Measurements from ENCODE around the gene THUMPD1. TPM values are rescaled to one million over a fixed set of nuclear protein-coding genes. Genes with fewer than 3 reads are reported as not detected.

The THUMPD1 gene
- total and polyA plus RNA-seq, 2 of the 4 experiments (the other 2 are of a cell fraction), result 34.5 to 109 TPM

- TF ChIP-seq FOS (IDR thresholded peaks at IDR 0.05; ENCODE audit: low read depth, low read length), result no peak
- no peak for TF ChIP-seq RAD21 (IDR thresholded peaks at IDR 0.05; ENCODE audit: low read length)
- TF ChIP-seq ELK1 (IDR thresholded peaks at IDR 0.05; ENCODE audit: borderline replicate concordance, low read depth, low read length), result no peak
- no peak for TF ChIP-seq RCOR1 (IDR thresholded peaks at IDR 0.05; ENCODE audit: insufficient replicate concordance, low read length)
- no peak for TF ChIP-seq POLR2A (IDR thresholded peaks at IDR 0.05; ENCODE audit: low read depth, low read length)
- no peak for TF ChIP-seq CTCF (conservative IDR thresholded peaks at IDR 0.05; ENCODE audit: low read depth, low read length)
- TF ChIP-seq BHLHE40 (IDR thresholded peaks at IDR 0.05; ENCODE audit: low read depth, low read length), result no peak
- TF ChIP-seq CHD1 (IDR thresholded peaks at IDR 0.05; ENCODE audit: low read depth, low read length), result no peak
- no peak for TF ChIP-seq MXI1 (IDR thresholded peaks at IDR 0.05; ENCODE audit: borderline replicate concordance, low read depth, low read length)
- no peak for TF ChIP-seq MAZ (IDR thresholded peaks at IDR 0.05; ENCODE audit: borderline replicate concordance, low read depth, low read length)
- no peak for TF ChIP-seq RFX5 (IDR thresholded peaks at IDR 0.05; ENCODE audit: low read depth, low read length)
- TF ChIP-seq CEBPB (IDR thresholded peaks at IDR 0.05; ENCODE audit: low read depth, low read length), result no peak
- no peak overlapping the region for H3K9ac ChIP-seq (ENCODE audit: low read depth, low read length)
- H4K20me1 ChIP-seq (ENCODE audit: insufficient read depth, low read length), result no peaks in the 10 kb centered on the region
- no peak overlapping the region for H3K4me3 ChIP-seq (ENCODE audit: insufficient read depth, low read depth, low read length)
- H3K79me1 ChIP-seq (ENCODE audit: low read depth in 1 of 2, low read length in 2 of 2), result no peaks in the 10 kb centered on the region
- H3K4me2 ChIP-seq (ENCODE audit: low read depth, low read length), result no peak overlapping the region
- H3K36me3 ChIP-seq (ENCODE audit: control insufficient read depth, insufficient read depth, low read length), result no peaks in the 10 kb centered on the region
- H3K56ac ChIP-seq (ENCODE audit: extremely low read depth, insufficient read depth, low read length), result no peak overlapping the region
- dilution Hi-C loops (cut with HindIII; ENCODE audit: low sequenced_read_pairs, unreplicated experiment) (no loop called here), in situ Hi-C loops (cut with MboI; ENCODE audit: low sequenced_read_pairs) (no loop called here), intact Hi-C loops (cut with micrococcal nuclease) (no loop called here)
- no peaks in the 10 kb centered on the region for H3K4me1 ChIP-seq (ENCODE audit: control insufficient read depth, insufficient read depth, low read length)
- ATAC-seq (ENCODE audit: low read depth), result no peak
- no peak overlapping the region for H4K91ac ChIP-seq (ENCODE audit: insufficient read depth, low read depth, low read length)
- H2AK9ac ChIP-seq (replicated peaks; ENCODE audit: low read depth, low read length, poor library complexity), result no peak overlapping the region
- H2BK20ac ChIP-seq (ENCODE audit: low read depth, low read length), result no peak overlapping the region
- DNase-seq, result no peak
- no peak overlapping the region for H4K5ac ChIP-seq (ENCODE audit: low read depth, low read length)
- no peaks in the 10 kb centered on the region for H3K9me1 ChIP-seq (ENCODE audit: insufficient read depth, low read length)
- H2BK120ac ChIP-seq (ENCODE audit: low read depth, low read length), result no peak overlapping the region
- CTCF ChIA-PET, result no interaction called here
- POLR2A ChIA-PET (ENCODE audit: unreplicated experiment), result no interaction called here
- no peak overlapping the region for H2AFZ ChIP-seq (replicated peaks; ENCODE audit: low read length, poor library complexity)
- no peak overlapping the region for H3K27ac ChIP-seq (ENCODE audit: insufficient read depth, low read length)
- H3K9me3 ChIP-seq (ENCODE audit: control insufficient read depth, insufficient read depth, low read length), result no peaks in the 10 kb centered on the region
- BruUV-seq (replicated peaks), result no TSS peak
- no peak overlapping the region for H2AK5ac ChIP-seq (ENCODE audit: low read depth, low read length)
- H3K4ac ChIP-seq (ENCODE audit: low read depth, low read length), result no peak overlapping the region
- H4K8ac ChIP-seq (ENCODE audit: low read depth in 2 of 2, low read length in 2 of 2), result no peak overlapping the region
- H3K27me3 ChIP-seq (ENCODE audit: control insufficient read depth, insufficient read depth, low read length), result no peaks in the 10 kb centered on the region
- no peak overlapping the region for H3K18ac ChIP-seq (ENCODE audit: low read depth, low read length)
- no peak overlapping the region for H3K14ac ChIP-seq (replicated peaks; ENCODE audit: low read depth, low read length)
- H2BK5ac ChIP-seq (ENCODE audit: low read depth, low read length, poor library complexity, severe bottlenecking), result no peak overlapping the region
- no peak overlapping the region for H2BK15ac ChIP-seq (ENCODE audit: low read depth, low read length)
- H3K23ac ChIP-seq (ENCODE audit: low read depth, low read length), result no peak overlapping the region
Measured at GRCh38 chr16:20689668-20690067, 52.0 kb downstream of the THUMPD1 start.
